HCT116 (cell line): ENCODE results near the gene SLC35G6. TPM values are rescaled to one million over a fixed set of nuclear protein-coding genes. Genes with fewer than 3 reads are reported as not detected.

Experiments used
- ATAC-seq: fragments of 200-7000 bp; cut with Tn5 transposase; 2 replicates; pipeline ENCODE4 v1.9.1; 2020; ENCODE audit warnings: mild to moderate bottlenecking, moderate library complexity
- BruUV-seq: library from RNA; stranded (reverse); fragments of 400-500 nt; replicated peaks from 2 replicates; lab custom pipeline; 2021; lab: Mats Ljungman, UMichigan
- CTCF ChIA-PET: fragments of 300-600 bp; sonication (Branson Sonifier 250); formaldehyde crosslinking; loops from one replicate; lab custom pipeline; 2021; ENCODE audit warnings: antibody characterized with exemption; lab: Charles Lee
- POLR2A ChIA-PET: fragments of 300-600, 350-600 bp; sonication (Branson Sonifier 250); formaldehyde crosslinking; loops from one replicate; lab custom pipeline; 2021; ENCODE audit warnings: antibody characterized with exemption; lab: Charles Lee
- RAD21 ChIA-PET, 2 experiments: fragments of 300-600 bp; sonication (Branson Sonifier 250); formaldehyde crosslinking; loops; one replicate each; lab custom pipeline; 2023; ENCODE audit warnings: low total read pairs in 2 of 2; ENCODE audit not compliant: uncharacterized antibody in 2 of 2, unreplicated experiment in 2 of 2, low non-redundant PET in 1 of 2; lab: Charles Lee
- DNase-seq: peaks from one replicate; pipeline ENCODE4 v3.0.0-alpha.2; 2010; ENCODE audit warnings: low read depth, low spot score
- H2AFZ ChIP-seq: fragments of 200-600 bp; shearing (Covaris generic), sonication (generic); 2 replicates; pipeline ENCODE4 v1.6.1; 2017; ENCODE audit warnings: low read depth, mixed run types, mixed read lengths, antibody characterized with exemption, low read length; ENCODE audit not compliant: poor library complexity, severe bottlenecking
- H3K27ac ChIP-seq: 2 replicates; pipeline ENCODE4 v1.5.1; 2012; ENCODE audit warnings: low read depth, low read length
- H3K27me3 ChIP-seq: fragments of 200-600 bp; sonication (generic); 2 replicates; pipeline ENCODE4 v1.6.1; 2016; ENCODE audit warnings: mixed run types, low read length, mixed read lengths; ENCODE audit not compliant: insufficient read depth
- H3K36me3 ChIP-seq, 2 experiments: fragments of 200-500 bp in 1 of 2; fragments of 200-600 bp in 1 of 2; sonication (Bioruptor generic) in 1 of 2; sonication (generic) in 1 of 2; 2 replicates each; pipeline versions ENCODE4 v1.5.1 to v1.6.1; 2014 to 2016; ENCODE audit warnings: low read length in 2 of 2, inconsistent platforms in 1 of 2, mixed read lengths in 1 of 2, mixed run types in 1 of 2; ENCODE audit not compliant: insufficient read depth in 2 of 2, control insufficient read depth in 1 of 2
- H3K4me1 ChIP-seq, 2 experiments: fragments of 200-600 bp in 1 of 2; sonication (generic) in 1 of 2; 2 replicates each; pipeline versions ENCODE4 v1.5.1 to v1.6.1; 2012 to 2017; ENCODE audit warnings: low read length in 2 of 2, inconsistent platforms in 1 of 2, mild to moderate bottlenecking in 1 of 2, mixed read lengths in 1 of 2, mixed run types in 1 of 2, moderate library complexity in 1 of 2; ENCODE audit not compliant: insufficient read depth in 2 of 2, control insufficient read depth in 1 of 2
- H3K4me2 ChIP-seq: fragments of 200-600 bp; sonication (generic); 2 replicates; pipeline ENCODE4 v1.6.1; 2017; ENCODE audit warnings: mixed run types, low read length, mixed read lengths
- H3K4me3 ChIP-seq, 2 experiments: fragments of 200-600 bp in 1 of 2; sonication (generic) in 1 of 2; replicated peaks in 1 of 2; 2 replicates each; pipeline ENCODE4 v1.5.1; 2011 to 2016; ENCODE audit warnings: low read length in 2 of 2, control low read depth in 1 of 2, low read depth in 1 of 2, mild to moderate bottlenecking in 1 of 2, mixed read lengths in 1 of 2, mixed run types in 1 of 2
- H3K79me2 ChIP-seq: fragments of 200-600 bp; sonication (generic); 2 replicates; pipeline ENCODE4 v1.6.1; 2017; ENCODE audit warnings: mild to moderate bottlenecking, mixed run types, low read length, moderate library complexity, mixed read lengths; ENCODE audit not compliant: insufficient read depth
- H3K9ac ChIP-seq: fragments of 200-600 bp; sonication (generic); 2 replicates; pipeline ENCODE4 v1.6.1; 2016; ENCODE audit warnings: low read length, mixed read lengths
- H3K9me2 ChIP-seq: fragments of 200-600 bp; sonication (generic), shearing (Covaris generic); 2 replicates; pipeline ENCODE4 v1.6.1; 2017; ENCODE audit warnings: mixed run types, mild to moderate bottlenecking, moderate library complexity; ENCODE audit not compliant: insufficient read depth
- H3K9me3 ChIP-seq, 2 experiments: fragments of 200-500 bp in 1 of 2; fragments of 200-600 bp in 1 of 2; sonication (Bioruptor generic) in 1 of 2; sonication (generic) in 1 of 2; 2 replicates each; pipeline ENCODE4 v1.6.1; 2014 to 2017; ENCODE audit warnings: low read length in 2 of 2, mixed read lengths in 2 of 2, inconsistent platforms in 1 of 2, low read depth in 1 of 2, mild to moderate bottlenecking in 1 of 2, mixed run types in 1 of 2, moderate library complexity in 1 of 2; ENCODE audit not compliant: control insufficient read depth in 1 of 2, insufficient read depth in 1 of 2
- H4K20me1 ChIP-seq: fragments of 200-600 bp; sonication (generic), shearing (Covaris generic); 2 replicates; pipeline ENCODE4 v1.6.1; 2017; ENCODE audit warnings: mixed run types, mild to moderate bottlenecking, moderate library complexity; ENCODE audit not compliant: insufficient read depth
- ATF3 ChIP-seq: IDR thresholded peaks from 2 replicates; pipeline ENCODE4 v1.6.1; 2012
- CBX3 ChIP-seq: IDR thresholded peaks from 2 replicates; pipeline ENCODE4 v1.6.1; 2012; ENCODE audit warnings: low read depth
- CEBPB ChIP-seq: IDR thresholded peaks from 2 replicates; pipeline ENCODE4 v1.6.1; 2012; ENCODE audit warnings: low read depth
- EGR1 ChIP-seq: IDR thresholded peaks from 2 replicates; pipeline ENCODE4 v1.6.1; 2012; ENCODE audit warnings: low read depth
- ELF1 ChIP-seq: IDR thresholded peaks from 2 replicates; pipeline ENCODE4 v1.6.1; 2012; ENCODE audit warnings: low read depth, borderline replicate concordance
- EZH2 ChIP-seq: fragments of 200-600 bp; sonication (generic); IDR thresholded peaks from 2 replicates; pipeline ENCODE4 v1.6.1; 2017; ENCODE audit warnings: antibody characterized with exemption, mixed run types
- EZH2phosphoT487 ChIP-seq: fragments of 200-600 bp; IDR thresholded peaks from 2 replicates; pipeline ENCODE4 v1.6.1; 2018; ENCODE audit warnings: antibody characterized with exemption, borderline replicate concordance
- JUND ChIP-seq: IDR thresholded peaks from 2 replicates; pipeline ENCODE4 v1.6.1; 2012
- MAX ChIP-seq: IDR thresholded peaks from 2 replicates; pipeline ENCODE4 v1.6.1; 2012
- POLR2A ChIP-seq: IDR thresholded peaks from 2 replicates; pipeline ENCODE4 v1.7.0; 2011; ENCODE audit warnings: borderline replicate concordance; ENCODE audit not compliant: insufficient read depth, insufficient read length; ENCODE audit errors: extremely low read depth
- POLR2AphosphoS5 ChIP-seq: IDR thresholded peaks from 2 replicates; pipeline ENCODE4 v1.6.1; 2011; ENCODE audit warnings: mild to moderate bottlenecking, low read depth, low read length, moderate library complexity
- RAD21 ChIP-seq: IDR thresholded peaks from 2 replicates; pipeline ENCODE4 v1.6.1; 2012; ENCODE audit warnings: low read depth, mild to moderate bottlenecking
- REST ChIP-seq: IDR thresholded peaks from 2 replicates; pipeline ENCODE4 v1.6.1; 2012; ENCODE audit warnings: low read depth
- SIN3A ChIP-seq: IDR thresholded peaks from 2 replicates; pipeline ENCODE4 v1.6.1; 2012; ENCODE audit warnings: low read depth
- SP1 ChIP-seq: IDR thresholded peaks from 2 replicates; pipeline ENCODE4 v1.6.1; 2012; ENCODE audit warnings: low read depth
- SRF ChIP-seq: IDR thresholded peaks from 2 replicates; pipeline ENCODE4 v1.6.1; 2012; ENCODE audit warnings: low read depth
- TCF7L2 ChIP-seq: IDR thresholded peaks from 2 replicates; pipeline ENCODE4 v1.7.0; 2011; ENCODE audit warnings: borderline replicate concordance, inconsistent platforms; ENCODE audit not compliant: insufficient read depth, insufficient read length; ENCODE audit errors: extremely low read depth
- YY1 ChIP-seq: IDR thresholded peaks from 2 replicates; pipeline ENCODE4 v1.6.1; 2011; ENCODE audit warnings: low read length, low read depth, moderate library complexity, mild to moderate bottlenecking; ENCODE audit not compliant: insufficient replicate concordance; ENCODE audit errors: extremely low read depth
- ZFX ChIP-seq: fragments of 450-650 bp; IDR thresholded peaks from 2 replicates; pipeline ENCODE4 v1.6.1; 2017
- intact Hi-C: fragments of 100-400 bp; cut with micrococcal nuclease; formaldehyde crosslinking; loops from 2 replicates; pipeline ENCODE4 v1.10.0; 2022
- total RNA-seq: library from RNA; stranded (reverse); gene quantifications from one replicate; pipeline ENCODE4 v1.2.1, GENCODE V29; 2021; ENCODE audit not compliant: unreplicated experiment
- TF ChIP-seq, protein P1 (sequence below): IDR thresholded peaks from 2 replicates; pipeline ENCODE4 v1.6.1; 2011; ENCODE audit warnings: mild to moderate bottlenecking, low read length, moderate library complexity; ENCODE audit not compliant: insufficient replicate concordance; ENCODE audit errors: extremely low read depth

Gene SLC35G6
- total RNA-seq, 1 experiment from 2014 or later: not detected

DNA sequence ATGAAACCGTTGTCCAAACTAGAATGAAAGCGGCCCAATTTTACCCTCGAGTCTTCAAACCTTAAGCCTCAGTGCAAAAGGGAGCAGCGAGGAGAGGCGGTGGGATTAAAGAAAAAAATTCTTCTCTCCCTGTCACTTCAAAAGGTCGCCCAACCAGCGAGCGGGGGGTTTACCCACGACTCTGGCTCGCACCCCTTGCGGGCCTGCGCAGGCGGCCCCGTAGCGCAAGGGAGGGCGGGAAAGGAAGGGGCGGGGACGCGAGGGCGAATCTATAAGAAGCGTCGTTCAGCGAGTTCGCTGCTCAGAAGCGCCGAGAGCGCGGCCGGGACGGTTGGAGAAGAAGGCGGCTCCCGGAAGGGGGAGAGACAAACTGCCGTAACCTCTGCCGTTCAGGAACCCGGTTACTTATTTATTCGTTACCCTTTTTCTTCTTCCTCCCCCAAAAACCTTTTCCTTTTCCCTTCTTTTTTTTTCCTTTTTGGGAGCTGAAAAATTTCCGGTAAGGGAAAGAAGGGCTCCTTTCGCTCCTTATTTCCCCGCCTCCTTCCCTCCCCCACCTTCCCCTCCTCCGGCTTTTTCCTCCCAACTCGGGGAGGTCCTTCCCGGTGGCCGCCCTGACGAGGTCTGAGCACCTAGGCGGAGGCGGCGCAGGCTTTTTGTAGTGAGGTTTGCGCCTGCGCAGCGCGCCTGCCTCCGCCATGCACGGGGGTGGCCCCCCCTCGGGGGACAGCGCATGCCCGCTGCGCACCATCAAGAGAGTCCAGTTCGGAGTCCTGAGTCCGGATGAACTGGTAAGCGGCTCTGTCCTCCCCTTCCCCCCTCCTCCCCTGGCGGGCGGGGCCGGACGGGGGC lies 3.0 kb downstream of the SLC35G6 start, which contains the start of gene POLR2A:
TSS of gene POLR2A (plus strand) at position 300 of the 852 bp plus-strand sequence.
- Histone ChIP-seq H3K36me3 (peaks cover 2 to 19% of the 10 kb centered on the region in 2 experiments; a peak in 2 of 4 replicates), H3K79me2 (peaks cover 48% of the 10 kb centered on the region), H3K9me3 (no peaks in the 10 kb centered on the region), H2AFZ (peak within 1 kb of the TSS; percentile 74), H3K4me2 (peak within 1 kb of the TSS; percentile 100), H4K20me1 (peaks cover 29% of the 10 kb centered on the region; the same call in 1 of the 2 replicates), H3K9me2 (no peaks in the 10 kb centered on the region), H3K9ac (peak within 1 kb of the TSS; percentile 100), H3K27ac (peak within 1 kb of the TSS; percentile 87), H3K27me3 (no peaks in the 10 kb centered on the region), H3K4me1 (peaks cover 12 to 52% of the 10 kb centered on the region in 2 experiments; a peak in 3 of 4 replicates), H3K4me3 (peak within 1 kb of the TSS; percentile 95 to 100)
- peak; percentile 92 for DNase-seq
- peak; percentile 78 for ATAC-seq
- CTCF ChIA-PET: interaction anchor here (1.6 kb wide), 1 partner anchor 76 kb away, joined by 3 read pairs; no protein-coding TSS in a partner anchor
- TF ChIP-seq MAX (peak; percentile 73), RAD21 (no peak), ZFX (no peak), TCF7L2 (peak; percentile 74), EGR1 (peak; percentile 80), JUND (peak; percentile 56; the same call in 1 of the 2 replicates), CBX3 (peak; percentile 58), EZH2 (no peak), SP1 (peak; percentile 85), EZH2phosphoT487 (no peak), ATF3 (no peak), SIN3A (peak; percentile 99), ELF1 (no peak; the same call in 1 of the 2 replicates), POLR2AphosphoS5 (peak; percentile 100), POLR2A (peak; percentile 100), CEBPB (no peak), SRF (no peak; the same call in 1 of the 2 replicates), REST (no peak), YY1 (peak; percentile 73)
- TF ChIP-seq, protein P1, sequence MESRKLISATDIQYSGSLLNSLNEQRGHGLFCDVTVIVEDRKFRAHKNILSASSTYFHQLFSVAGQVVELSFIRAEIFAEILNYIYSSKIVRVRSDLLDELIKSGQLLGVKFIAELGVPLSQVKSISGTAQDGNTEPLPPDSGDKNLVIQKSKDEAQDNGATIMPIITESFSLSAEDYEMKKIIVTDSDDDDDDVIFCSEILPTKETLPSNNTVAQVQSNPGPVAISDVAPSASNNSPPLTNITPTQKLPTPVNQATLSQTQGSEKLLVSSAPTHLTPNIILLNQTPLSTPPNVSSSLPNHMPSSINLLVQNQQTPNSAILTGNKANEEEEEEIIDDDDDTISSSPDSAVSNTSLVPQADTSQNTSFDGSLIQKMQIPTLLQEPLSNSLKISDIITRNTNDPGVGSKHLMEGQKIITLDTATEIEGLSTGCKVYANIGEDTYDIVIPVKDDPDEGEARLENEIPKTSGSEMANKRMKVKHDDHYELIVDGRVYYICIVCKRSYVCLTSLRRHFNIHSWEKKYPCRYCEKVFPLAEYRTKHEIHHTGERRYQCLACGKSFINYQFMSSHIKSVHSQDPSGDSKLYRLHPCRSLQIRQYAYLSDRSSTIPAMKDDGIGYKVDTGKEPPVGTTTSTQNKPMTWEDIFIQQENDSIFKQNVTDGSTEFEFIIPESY: peak; percentile 70
- intact Hi-C loops: loop anchor here (2.0 to 10.0 kb wide), 4 partner anchors 39 to 133 kb away; partner anchors contain the start of genes CHRNB1 and SENP3
- no TSS peak for BruUV-seq
- RAD21 ChIA-PET: no interaction called here
- POLR2A ChIA-PET: interaction anchor here (0.8 to 2.3 kb wide), 8 partner anchors 9 to 155 kb away, joined by 3 to 11 read pairs (median 4); partner anchors contain the start of genes SAT2, TMEM102 and TMEM256
